Psoas muscle (tissue), 8 donors: ENCODE data around the gene BRF1. TPM values are rescaled to one million over a fixed set of nuclear protein-coding genes. Genes with fewer than 3 reads are reported as not detected.

Source experiments
- ATAC-seq, 4 donors: fragments of 200-7000 bp; cut with Tn5 transposase; one replicate each; pipeline ENCODE4 v1.9.1; 2020; ENCODE audit warnings: moderate library complexity in 3 of 4, mild to moderate bottlenecking in 2 of 4
- DNase-seq, 2 donors: peaks; one replicate each; pipeline ENCODE4 v3.0.0-alpha.2; 2020
- H3K27ac ChIP-seq: fragments of 200-600 bp; one replicate; pipeline ENCODE4 v1.8.0; 2022
- H3K27me3 ChIP-seq, 3 donors: fragments of 200-600 bp in 1 of 3; one replicate each; pipeline versions ENCODE4 v1.6.1 to v1.8.0; 2013 to 2022; ENCODE audit warnings: low read length in 2 of 3, mild to moderate bottlenecking in 2 of 3, moderate library complexity in 1 of 3; ENCODE audit not compliant: insufficient read depth in 3 of 3
- H3K36me3 ChIP-seq, 2 donors: fragments of 200-600 bp in 1 of 2; one replicate each; pipeline versions ENCODE4 v1.6.1 to v1.8.0; 2013 to 2022; ENCODE audit warnings: low read depth in 1 of 2, mild to moderate bottlenecking in 1 of 2, moderate library complexity in 1 of 2; ENCODE audit not compliant: insufficient read depth in 1 of 2
- H3K4me1 ChIP-seq: fragments of 200-600 bp; one replicate; pipeline ENCODE4 v1.8.0; 2022
- H3K4me3 ChIP-seq: fragments of 200-600 bp; one replicate; pipeline ENCODE4 v1.8.0; 2022; ENCODE audit warnings: mild to moderate bottlenecking
- H3K9me3 ChIP-seq: fragments of 200-600 bp; one replicate; pipeline ENCODE4 v1.8.0; 2022
- CTCF ChIP-seq: fragments of 200-600 bp; IDR thresholded peaks from one replicate; pipeline ENCODE4 v1.8.0; 2022; ENCODE audit warnings: antibody characterized with exemption
- WGBS, 3 donors: extraction: QIAGEN DNeasy Blood & Tissue Kit; methylation state at CpG; one replicate each; pipeline versions ENCODE4 v1.1.6 to v1.1.7; 2013; 5-methylcytosine and 5-hydroxymethylcytosine counted together
- intact Hi-C, 2 donors: fragments of 100-400 bp; cut with DNase I; formaldehyde crosslinking; loops; one replicate each; pipeline versions ENCODE4 v1.11.0 to v1.14.2; 2022
- polyA plus RNA-seq, 3 donors: library from polyadenylated mRNA; stranded (reverse); fragments of 200-250 nt; gene quantifications; one replicate each; pipeline ENCODE4 v1.2.3, GENCODE V29; 2013
- total RNA-seq, 4 donors: library from RNA; stranded (reverse); fragmentation: NEBNext Ultra II Directional in 2 of 4; extraction: Animal tissue kit (Norgen Biotek cat#: 25700) in 2 of 4; gene quantifications; one replicate each; pipeline versions ENCODE4 v1.2.1 to v1.2.4, GENCODE V29; 2021 to 2023
- donor health status: healthy with polysubstance abuse.
- donor health status: DM: no; HTN: no; CAD: no; lungs with moderate emphysema.
- donor health status: Bipolar disorder and iron deficiency.
- donor health status: healthy.
- donor health status: DM: yes; HTN: yes; CAD: no.
- donor health status: DM: no; HTN: no; CAD: no.
- donor health status: DM: no; HTN: no; CAD: no.
- donor health status: DM: yes; HTN: yes; CAD: no.

The BRF1 gene
- total and polyA plus RNA-seq, 7 donors: 12.9 to 26.2 (median 17.1) TPM

GRCh38 chr14:105249182-105250007 is 51.4 kb downstream of the BRF1 start:
- H3K36me3 ChIP-seq: peaks cover 0 to 37% of the 10 kb centered on the region in 2 donors
- TF ChIP-seq CTCF: no peak
- DNase-seq: peak in 1 of 2 donors; percentile 69
- H3K9me3 ChIP-seq: no peaks in the 10 kb centered on the region
- peak overlapping the region; percentile 91 for H3K27ac ChIP-seq
- peaks cover 47% of the 10 kb centered on the region for H3K4me1 ChIP-seq
- peak; percentile 19 to 48 (median 28) for ATAC-seq
- intact Hi-C loops: no loop called here
- 33 to 51% (median 48%) methylated on average over 55 to 62 of the region's 62 CpGs for WGBS, 3 donors
- H3K27me3 ChIP-seq: no peaks in the 10 kb centered on the region
- peak overlapping the region; percentile 70 for H3K4me3 ChIP-seq

DNA sequence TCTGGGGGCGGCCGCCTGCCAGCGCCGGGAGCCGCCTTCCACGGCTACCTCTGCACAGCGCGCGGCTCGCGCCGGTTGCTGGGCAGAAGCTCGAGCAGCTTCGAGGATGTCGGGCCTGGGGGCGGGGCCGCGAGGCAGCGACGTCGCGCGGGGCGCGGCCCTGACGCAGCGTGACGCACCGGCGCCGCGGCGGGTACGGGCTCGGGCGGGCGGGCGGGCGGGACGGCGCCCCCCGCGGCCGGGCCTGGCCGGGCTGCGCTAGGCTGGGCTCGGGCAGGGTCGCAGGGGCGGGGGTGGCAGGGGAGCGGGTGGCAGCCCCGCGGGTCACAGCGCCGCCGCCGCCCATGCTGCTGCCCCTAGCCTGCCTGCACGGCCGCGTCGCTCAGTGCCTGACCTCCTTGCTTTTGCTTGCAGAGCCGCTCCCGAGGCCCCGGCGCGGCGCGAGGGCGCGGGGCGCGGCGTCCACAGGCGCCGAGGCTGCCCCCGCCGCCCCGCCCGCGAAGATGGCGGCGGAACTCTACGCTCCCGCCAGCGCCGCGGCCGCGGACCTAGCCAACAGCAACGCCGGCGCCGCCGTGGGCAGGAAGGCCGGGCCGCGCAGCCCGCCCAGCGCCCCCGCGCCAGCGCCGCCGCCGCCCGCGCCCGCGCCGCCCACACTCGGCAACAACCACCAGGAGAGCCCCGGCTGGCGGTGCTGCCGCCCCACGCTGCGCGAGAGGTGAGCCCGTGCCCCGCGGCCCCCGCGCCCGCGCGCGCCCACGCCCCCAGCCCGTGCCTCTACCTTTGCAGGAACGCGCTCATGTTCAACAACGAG is 52.2 kb downstream of the BRF1 start, which contains the start of gene BTBD6:
Gene BTBD6 (plus strand): TSS at position 166 of the 814 bp plus-strand sequence. CDS start 179 bp downstream, at position 345.
- Histone ChIP-seq H3K4me3 (peak within 1 kb of the TSS; percentile 70), H3K27ac (peak within 1 kb of the TSS; percentile 91), H3K9me3 (no peaks in the 10 kb centered on the region), H3K36me3 (peaks cover 0 to 37% of the 10 kb centered on the region in 2 donors), H3K27me3 (no peaks in the 10 kb centered on the region), H3K4me1 (peaks cover 39% of the 10 kb centered on the region)
- intact Hi-C loops: no loop called here
- WGBS, 3 donors: 0 to 1% (median 1%) methylated on average over 30 to 129 of the region's 130 CpGs
- TF ChIP-seq CTCF: no peak
- ATAC-seq (peak; percentile 86 to 89 (median 88)), DNase-seq (peak; percentile 88 to 92)

GRCh38 chr14:105247715-105248367 is 53.0 kb downstream of the BRF1 start:
- H3K27me3 ChIP-seq: no peaks in the 10 kb centered on the region
- peak in 1 of 2 donors; percentile 61 for DNase-seq
- H3K4me1 ChIP-seq: peaks cover 38% of the 10 kb centered on the region
- WGBS, 3 donors: 33 to 50% (median 35%) methylated on average over 34 to 42 of the region's 42 CpGs
- no peak for TF ChIP-seq CTCF
- intact Hi-C loops: no loop called here
- H3K36me3 ChIP-seq: peaks cover 0 to 32% of the 10 kb centered on the region in 2 donors
- H3K27ac ChIP-seq: peak overlapping the region; percentile 91
- no peaks in the 10 kb centered on the region for H3K9me3 ChIP-seq
- ATAC-seq: peak in 2 of 4 donors; percentile 2 to 9
- peak overlapping the region; percentile 70 for H3K4me3 ChIP-seq

DNA sequence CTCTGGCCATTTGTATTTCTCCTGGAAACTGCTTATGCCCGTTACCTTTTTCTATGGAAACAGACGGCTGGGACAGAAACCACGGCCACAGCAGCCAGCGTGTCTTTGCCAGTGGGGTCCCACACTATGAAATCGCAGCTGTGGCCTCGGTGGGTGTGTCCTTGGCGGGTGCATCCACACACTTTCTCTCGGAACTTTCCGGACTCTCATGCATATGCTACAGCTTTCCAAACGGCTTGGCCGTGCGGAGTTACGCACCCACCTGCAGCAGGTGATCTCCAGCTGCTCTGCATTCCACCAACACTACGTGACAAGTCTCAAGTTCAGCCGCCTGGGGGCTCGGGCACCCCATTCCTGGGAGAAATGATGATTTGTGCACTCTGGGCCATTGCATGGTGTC is 53.8 kb downstream of the BRF1 start:
- Histone ChIP-seq H3K27ac (no peak overlapping the region), H3K36me3 (peaks cover 0 to 25% of the 10 kb centered on the region in 2 donors), H3K9me3 (no peaks in the 10 kb centered on the region), H3K27me3 (no peaks in the 10 kb centered on the region), H3K4me1 (peaks cover 38% of the 10 kb centered on the region), H3K4me3 (no peak overlapping the region)
- intact Hi-C loops: no loop called here
- WGBS, 3 donors: 88 to 95% (median 92%) methylated on average over 16 of the region's 16 CpGs
- DNase-seq: peak in 1 of 2 donors; percentile 47
- no peak for TF ChIP-seq CTCF
- no peak for ATAC-seq
